GM21619 (cell line): ENCODE data around the gene CDKN1C.

ENCODE experiments used
- ATAC-seq: cut with Tn5 transposase; IDR thresholded peaks from one replicate; pipeline ENCODE4 v1.9.1; 2021; ENCODE audit not compliant: unreplicated experiment

The CDKN1C gene

DNA sequence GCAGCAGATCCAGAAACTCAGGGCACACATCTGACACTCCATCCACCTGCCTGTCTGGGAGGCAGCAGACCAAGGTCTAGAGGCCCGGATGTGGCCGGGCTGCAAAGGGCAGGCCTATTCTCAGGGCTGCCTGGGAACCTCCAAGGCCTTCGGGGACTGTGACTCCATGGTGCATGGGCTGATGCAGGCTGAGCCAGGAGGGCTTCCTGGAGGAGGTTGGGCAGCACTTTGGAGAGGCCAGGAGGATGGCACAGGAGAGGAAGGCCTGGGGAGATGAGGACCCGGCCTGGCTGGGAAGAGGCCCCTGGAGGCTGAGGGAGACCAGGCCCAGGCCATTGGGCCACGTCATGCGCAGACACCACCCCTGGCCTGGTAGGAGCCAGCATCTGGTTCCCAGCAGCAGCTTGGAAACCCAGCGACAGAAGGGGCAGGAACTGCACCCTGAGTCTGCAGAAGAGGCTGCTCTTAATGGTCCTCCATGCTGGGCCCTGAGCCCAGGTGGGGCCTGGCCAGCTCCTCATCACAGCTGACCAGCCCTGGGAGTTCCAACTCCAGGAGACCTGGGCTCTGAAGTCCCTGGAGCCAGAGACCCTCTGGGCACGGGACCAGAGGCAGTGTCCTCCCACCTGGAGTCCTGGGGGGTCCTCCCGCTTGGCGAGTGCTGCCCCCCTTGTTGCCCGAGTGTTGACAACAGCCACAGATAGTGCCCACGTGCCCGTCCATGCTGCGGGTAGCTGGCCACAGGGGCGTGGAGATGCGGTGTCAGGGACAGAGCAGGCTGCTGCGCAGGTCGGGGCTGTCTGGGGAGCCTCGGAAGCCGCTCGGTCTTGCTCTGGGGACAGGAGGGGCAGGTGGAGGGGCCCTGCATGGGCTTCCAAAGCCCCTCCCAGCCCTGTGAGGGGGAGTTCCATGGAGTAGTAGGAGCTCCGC lies 38.1 kb upstream of the CDKN1C start:
- ATAC-seq: no peak

- no peak for ATAC-seq
Observed at GRCh38 chr11:2922655-2923054, 37.1 kb upstream of the CDKN1C start.

GRCh38 chr11:2921742-2922493 lies 36.3 kb upstream of the CDKN1C start:
- no peak for ATAC-seq

- no peak for ATAC-seq
Observed at GRCh38 chr11:2921261-2921660, 35.7 kb upstream of the CDKN1C start.

GRCh38 chr11:2920343-2920742 lies 34.8 kb upstream of the CDKN1C start:
- ATAC-seq: no peak

- ATAC-seq: no peak
Observed at GRCh38 chr11:2919837-2920236, 34.3 kb upstream of the CDKN1C start.

- ATAC-seq: no peak
Observed at GRCh38 chr11:2919188-2919587, 33.6 kb upstream of the CDKN1C start.

DNA sequence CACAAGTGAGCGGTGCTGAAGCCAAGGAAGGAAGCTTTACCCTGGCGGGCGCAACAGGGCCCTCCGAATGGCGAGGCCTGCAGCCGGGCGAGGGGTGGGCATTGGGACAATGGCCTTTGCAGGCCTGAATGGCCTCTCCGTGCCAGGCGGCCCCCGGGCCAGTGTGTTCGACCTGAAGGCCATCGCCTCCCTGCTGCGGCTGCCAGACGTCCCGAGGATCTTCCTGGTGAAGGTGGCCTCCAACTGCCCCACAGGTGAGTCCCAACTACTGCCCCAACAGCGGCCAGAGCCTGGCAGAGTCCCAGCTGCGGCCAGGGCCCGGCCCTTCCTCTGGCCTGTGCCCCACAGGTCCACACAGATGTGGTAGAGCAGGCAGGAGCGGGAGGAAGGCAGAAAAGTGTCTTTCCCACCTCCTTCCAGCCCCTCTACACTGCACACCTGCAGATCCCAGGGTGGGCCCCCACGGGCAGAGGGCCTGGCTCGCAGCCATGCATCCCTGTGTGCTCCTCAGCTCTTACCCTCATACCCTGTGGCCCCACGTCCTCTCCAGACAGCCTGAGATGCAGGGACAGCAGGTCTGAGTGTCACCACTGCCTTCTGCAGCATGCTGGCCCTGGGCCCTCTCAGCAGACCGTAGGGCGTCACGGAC lies 32.4 kb upstream of the CDKN1C start:
- no peak for ATAC-seq

DNA sequence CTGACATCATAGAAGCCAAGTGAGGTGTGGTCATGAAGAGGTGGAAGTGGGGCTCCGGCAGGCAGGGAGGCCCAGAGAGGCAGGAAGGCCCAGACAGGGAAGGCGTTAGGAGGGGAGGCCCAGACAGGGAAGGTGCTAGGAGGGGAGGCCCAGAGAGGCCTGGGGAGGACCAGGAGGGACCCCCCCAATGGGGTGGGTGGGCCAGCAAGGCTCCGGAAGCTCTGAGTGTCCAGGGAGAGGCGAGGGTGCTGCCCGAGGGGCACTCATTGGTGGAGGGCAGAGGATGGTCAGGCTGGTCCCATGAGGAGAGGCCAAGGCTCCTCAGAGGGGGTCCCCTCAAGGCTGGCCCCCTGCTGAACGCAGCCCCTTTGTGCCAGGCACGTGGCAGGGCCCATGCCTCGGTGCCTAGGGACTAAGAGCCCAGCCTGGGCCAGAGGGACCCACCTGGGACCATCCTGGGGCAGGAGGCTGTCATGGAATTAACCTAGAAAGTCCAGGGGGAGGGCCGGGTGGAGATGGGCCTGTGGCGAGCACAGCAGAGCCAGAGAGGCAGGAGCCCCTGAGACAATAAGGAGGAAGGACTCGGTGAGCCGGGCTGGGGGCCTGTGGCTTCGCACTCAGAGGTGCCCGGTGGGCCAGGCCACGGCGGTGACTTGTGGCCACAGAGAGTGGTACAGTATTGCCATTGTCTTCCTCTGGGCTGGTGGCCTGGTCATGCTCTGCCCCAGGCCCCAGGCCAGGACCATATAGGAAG lies 31.5 kb upstream of the CDKN1C start:
- ATAC-seq: no peak

DNA sequence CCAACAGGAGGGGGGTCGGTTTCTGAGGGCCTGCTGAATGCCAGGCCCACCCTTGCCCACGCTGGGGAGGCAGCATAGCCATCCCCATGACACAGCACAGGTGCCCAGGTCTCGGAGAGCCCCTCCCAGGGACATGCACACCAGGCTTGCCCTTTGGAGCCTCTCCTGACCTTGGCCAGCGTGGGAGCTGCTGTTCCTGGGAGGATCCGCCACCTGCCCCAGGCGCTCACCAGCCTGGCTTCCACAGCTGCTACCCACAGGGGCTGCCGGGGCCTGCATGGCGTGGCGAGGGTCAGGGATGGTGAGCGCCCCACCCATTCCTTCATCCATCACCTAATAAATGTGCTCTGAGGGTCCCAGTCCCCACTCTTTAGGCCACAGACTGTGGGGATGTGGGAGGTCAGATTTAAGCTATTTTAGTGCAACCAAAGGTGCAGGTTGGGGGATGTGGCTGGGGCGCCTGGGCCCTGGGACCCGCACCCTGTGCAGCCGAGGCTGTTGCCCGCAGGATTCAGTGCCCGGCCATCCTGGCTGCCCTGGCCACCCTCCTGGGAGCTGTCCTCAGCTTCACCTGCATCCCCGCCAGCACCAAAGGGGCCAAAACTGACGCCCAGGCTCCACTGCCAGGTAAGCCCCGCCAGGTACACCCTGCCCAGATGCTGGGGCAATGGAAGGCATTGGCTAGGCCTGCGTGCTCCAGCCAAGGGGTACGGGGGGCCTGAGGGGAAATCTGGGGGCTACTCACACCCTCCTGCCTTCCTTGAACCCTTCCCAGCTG lies 30.7 kb upstream of the CDKN1C start:
- no peak for ATAC-seq

DNA sequence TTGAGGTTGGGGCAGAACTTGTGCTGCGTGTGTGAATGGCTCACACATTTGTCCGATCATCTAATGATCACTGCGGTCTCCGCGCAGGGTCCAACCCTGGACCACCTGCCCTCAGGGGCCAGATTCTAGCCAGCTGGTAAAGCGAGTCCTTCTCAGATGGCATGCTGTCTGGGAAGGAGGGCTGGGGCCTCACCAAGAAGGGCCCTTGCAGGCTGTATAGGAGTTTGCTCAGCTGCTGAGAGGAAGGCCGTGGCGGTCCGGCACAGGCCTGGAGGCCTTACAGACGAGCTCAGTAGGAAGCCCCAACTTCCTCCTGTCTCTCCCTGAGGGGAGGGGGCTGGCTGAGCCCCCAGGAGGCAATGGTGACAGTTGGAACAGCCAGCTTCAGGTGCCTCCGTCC lies 29.9 kb upstream of the CDKN1C start:
- no peak for ATAC-seq

- ATAC-seq: no peak
Observed at GRCh38 chr11:2914455-2915195, 29.1 kb upstream of the CDKN1C start.

- no peak for ATAC-seq
Observed at GRCh38 chr11:2913776-2914175, 28.2 kb upstream of the CDKN1C start.

DNA sequence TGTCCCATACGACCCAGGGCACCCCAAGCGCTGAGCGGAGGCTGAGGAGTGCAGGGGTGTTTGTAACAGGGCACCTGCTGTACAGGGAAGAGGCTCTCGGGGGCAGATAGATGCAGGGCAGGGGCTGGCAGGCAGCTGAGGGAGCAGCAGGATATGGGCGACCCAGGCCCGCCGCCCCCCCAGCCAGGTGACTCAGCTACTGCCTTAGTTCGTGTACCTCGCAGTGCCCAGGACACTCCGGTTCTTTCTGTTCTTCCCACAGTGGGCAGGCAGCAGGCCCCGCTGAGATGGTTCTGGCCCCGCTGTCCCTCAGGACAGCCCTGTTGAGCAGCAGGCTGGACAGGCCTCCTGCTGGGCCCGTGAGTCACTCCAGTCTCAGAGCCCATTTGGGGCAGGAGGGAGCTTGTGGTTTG lies 27.4 kb upstream of the CDKN1C start:
- ATAC-seq: no peak

DNA sequence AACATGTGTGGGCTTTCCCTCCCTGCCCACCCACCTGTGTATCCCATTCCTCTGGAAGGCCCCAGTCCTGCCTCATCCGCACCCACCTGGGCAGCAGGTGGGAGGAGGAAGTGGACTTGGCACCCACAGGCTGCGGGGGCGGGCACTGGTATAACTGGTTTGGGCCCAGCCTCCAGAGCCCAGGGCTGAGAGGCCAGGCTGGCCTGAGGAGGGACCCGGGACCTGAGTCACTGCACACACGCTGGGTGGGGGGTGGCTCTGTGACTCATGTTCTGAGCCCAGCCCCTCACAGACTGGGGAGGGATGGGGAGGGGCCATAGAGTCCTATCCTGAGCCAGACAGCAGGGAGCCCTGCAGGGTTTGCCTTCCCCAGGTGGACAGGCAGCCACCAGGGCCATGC lies 26.9 kb upstream of the CDKN1C start:
- ATAC-seq: no peak

DNA sequence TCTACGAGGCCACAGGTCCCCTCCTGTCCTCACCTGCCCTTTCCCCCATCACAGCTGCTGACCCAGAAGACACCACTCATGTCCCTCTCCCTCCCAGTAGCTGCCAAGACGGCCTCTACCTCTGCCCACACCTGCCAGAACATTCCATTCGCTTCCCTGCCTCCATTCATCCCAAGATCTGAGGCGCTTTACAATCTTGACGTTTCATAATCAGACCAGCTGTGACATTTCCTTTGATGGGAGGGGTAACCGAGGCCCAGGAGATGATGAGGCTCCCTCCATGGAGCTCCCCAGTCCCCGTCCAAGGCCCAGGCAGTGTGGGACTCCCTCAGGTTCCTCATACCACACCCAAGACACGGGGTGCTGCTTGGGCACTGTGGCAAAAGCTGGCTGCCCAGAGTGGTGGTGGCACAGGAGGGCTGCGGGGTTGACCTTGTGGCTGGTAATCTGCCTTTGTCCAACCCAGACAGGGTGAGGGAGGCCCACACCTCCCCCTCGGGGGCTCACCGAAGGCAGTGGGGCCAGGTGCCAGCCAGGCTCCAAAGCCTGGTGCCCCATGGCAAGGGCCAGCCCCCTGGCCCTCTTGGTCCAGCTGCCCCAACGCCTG lies 26.3 kb upstream of the CDKN1C start:
- ATAC-seq: no peak

DNA sequence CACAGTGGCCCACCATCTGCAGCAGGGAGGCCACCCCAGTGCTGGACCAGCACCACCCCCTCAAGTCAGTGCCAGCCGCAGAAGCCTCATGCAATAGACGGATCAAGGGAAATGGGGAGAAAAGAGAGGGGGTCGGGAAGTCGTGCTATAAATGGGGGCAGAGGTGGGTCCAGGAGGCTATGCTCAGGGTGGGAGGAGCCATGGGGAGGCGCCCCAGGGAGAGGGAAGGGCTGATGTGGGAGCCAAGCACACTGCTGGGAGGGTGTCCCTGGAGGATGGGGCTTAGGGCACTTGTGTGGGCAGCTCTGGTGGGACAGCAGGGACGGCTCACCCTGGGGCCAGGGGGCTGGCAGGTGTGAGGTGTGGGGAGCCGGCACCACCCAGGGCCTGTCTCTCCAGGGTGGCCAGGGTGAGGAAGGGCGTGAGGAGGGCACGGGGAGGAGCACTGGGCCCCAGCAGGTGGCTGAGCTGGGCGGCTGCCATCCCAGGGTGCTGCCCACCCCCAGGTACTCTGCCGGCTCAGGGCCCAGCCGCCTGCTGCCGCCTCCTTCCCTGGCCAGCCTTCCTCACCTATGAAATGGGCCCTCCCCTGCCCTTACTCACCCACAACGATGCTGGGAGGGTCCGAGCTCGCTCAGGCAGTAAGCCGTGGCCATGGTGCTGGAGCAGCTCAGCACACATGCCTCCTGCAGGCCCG lies 25.7 kb upstream of the CDKN1C start:
- ATAC-seq: no peak

GRCh38 chr11:2910401-2910955 lies 24.9 kb upstream of the CDKN1C start:
- no peak for ATAC-seq
